Measurements from ENCODE around the gene C14orf180.

- TF ChIP-seq, protein P1, sequence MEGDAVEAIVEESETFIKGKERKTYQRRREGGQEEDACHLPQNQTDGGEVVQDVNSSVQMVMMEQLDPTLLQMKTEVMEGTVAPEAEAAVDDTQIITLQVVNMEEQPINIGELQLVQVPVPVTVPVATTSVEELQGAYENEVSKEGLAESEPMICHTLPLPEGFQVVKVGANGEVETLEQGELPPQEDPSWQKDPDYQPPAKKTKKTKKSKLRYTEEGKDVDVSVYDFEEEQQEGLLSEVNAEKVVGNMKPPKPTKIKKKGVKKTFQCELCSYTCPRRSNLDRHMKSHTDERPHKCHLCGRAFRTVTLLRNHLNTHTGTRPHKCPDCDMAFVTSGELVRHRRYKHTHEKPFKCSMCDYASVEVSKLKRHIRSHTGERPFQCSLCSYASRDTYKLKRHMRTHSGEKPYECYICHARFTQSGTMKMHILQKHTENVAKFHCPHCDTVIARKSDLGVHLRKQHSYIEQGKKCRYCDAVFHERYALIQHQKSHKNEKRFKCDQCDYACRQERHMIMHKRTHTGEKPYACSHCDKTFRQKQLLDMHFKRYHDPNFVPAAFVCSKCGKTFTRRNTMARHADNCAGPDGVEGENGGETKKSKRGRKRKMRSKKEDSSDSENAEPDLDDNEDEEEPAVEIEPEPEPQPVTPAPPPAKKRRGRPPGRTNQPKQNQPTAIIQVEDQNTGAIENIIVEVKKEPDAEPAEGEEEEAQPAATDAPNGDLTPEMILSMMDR (IDR thresholded peaks at IDR 0.05), result no peak
- TF ChIP-seq POLR2AphosphoS5 (IDR thresholded peaks at IDR 0.05; ENCODE audit: insufficient read depth in 1 of 2, low read depth in 1 of 2), result no peak
- no peak for TF ChIP-seq POLR2A (IDR thresholded peaks at IDR 0.05)
Observed at GRCh38 chr14:104610749-104611310, 31.3 kb downstream of the C14orf180 start.
